H7 (cell line): ENCODE data around the gene HMGB3. TPM values are rescaled to one million over a fixed set of nuclear protein-coding genes. Genes with fewer than 3 reads are reported as not detected.
"Not testable (repeated sequence)": the region's sequence is repeated elsewhere in the genome, so short reads cannot be mapped to it uniquely, and the experiment has no call there.

Experiments used
- DNase-seq: peaks from one replicate; pipeline ENCODE4 v3.0.0; 2012
- H3K27me3 ChIP-seq: 2 replicates; pipeline ENCODE4 v1.6.0; 2011; ENCODE audit warnings: mild to moderate bottlenecking, low read length; ENCODE audit not compliant: control insufficient read depth, insufficient read depth
- H3K36me3 ChIP-seq: replicated peaks from 2 replicates; pipeline ENCODE4 v1.5.1; 2011; ENCODE audit warnings: low read length; ENCODE audit not compliant: control insufficient read depth, insufficient read depth
- H3K4me3 ChIP-seq: 2 replicates; pipeline ENCODE4 v1.5.1; 2011; ENCODE audit warnings: low read depth, mild to moderate bottlenecking, control low read depth, low read length, moderate library complexity; ENCODE audit not compliant: insufficient read depth
- total RNA-seq: library from RNA; depleted of rRNA; stranded (reverse); fragments of >200 nt; shearing (Covaris generic); gene quantifications from 2 replicates; pipeline ENCODE4 v1.2.3, GENCODE V29; 2014; rRNA removed

Gene HMGB3
- total RNA-seq, result 304 and 306 TPM in 2 replicates

DNA sequence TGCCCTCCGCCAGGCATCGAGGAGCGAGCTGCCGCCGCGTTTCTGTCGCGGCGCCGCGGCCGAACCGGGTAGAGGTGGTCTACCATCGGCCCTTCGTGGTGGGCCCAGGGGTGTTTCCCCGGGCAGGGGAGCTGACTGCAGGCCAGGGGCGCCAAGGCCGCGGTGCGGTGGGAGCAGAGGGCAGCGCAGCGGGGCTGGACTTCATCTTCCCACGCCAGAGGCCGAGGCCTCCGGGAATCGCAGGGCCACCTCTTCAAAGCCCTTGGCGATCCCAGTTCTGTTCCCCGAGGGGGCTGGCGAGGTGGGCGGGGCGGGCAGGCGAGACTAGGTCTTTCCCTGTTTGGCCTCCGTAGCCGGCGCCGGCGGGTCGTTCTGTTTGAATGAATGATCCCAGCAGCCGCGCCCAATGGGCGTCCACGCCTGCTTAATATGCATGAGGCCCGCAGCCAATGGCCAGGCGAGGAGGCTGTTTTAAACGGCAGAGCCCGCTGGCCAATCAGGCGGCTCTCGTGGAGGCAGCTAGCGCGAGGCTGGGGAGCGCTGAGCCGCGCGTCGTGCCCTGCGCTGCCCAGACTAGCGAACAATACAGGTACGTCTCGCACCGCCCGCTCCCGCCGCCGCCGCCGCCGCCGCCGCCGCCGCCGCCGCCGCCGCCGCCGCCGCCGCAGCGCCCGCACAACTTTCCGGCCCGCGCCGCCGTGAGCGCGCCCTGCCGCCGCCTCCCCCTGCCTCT lies at the start of gene HMGB3:
TSS of gene HMGB3 (plus strand) at position 548 of the 733 bp plus-strand sequence. CDS start 2,265 bp downstream, outside the sequence.
- Histone ChIP-seq H3K27me3 (peaks cover 2% of the 10 kb centered on the region), H3K4me3 (peak within 1 kb of the TSS; percentile 80), H3K36me3 (peaks cover 15% of the 10 kb centered on the region)
- DNase-seq, result peak; percentile 98

DNA sequence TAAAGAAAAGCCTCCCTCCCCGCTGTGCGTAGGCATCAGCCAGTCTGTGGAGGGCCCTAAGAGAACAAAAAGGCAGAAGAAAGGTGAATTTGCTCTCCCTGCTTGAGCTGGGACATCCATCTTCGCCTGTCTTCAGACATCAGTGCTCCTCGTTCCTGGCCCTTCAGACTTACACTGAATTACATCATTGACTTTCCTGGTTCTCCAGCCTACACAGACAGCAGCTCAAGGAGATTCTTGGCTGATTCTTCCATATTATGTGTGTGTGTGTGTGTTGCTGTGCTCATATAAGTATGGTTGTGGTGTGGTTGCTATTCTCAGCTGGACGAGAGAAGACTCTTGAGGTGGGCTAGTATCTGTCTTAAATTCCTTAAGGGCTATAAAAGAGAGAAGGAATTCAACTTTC lies 49.2 kb upstream of the HMGB3 start:
- Histone ChIP-seq H3K4me3 (no peak overlapping the region), H3K27me3 (no peaks in the 10 kb centered on the region), H3K36me3 (no peaks in the 10 kb centered on the region)
- DNase-seq, result no peak

DNA sequence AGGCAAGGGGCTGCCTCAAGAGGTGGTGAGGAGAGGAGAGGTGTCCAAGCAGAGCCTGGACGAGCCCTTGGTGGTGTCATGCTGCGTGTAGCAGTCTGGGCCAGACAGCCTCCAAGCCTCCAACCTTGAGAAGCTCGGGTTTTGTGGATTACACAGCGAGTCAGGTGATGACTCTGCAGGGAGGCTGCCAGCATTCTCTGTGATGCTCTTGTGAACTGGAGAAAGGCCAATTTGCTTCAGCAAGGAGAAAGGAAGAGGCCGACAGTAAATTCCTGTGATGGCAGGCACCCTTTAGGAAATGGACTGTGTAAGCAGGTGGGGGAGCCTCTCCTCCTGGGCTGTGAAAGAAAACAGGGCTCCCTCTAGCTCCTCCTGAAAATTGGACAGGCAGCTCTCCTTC lies 48.7 kb upstream of the HMGB3 start:
- Histone ChIP-seq H3K4me3 (no peak overlapping the region), H3K36me3 (no peaks in the 10 kb centered on the region), H3K27me3 (no peaks in the 10 kb centered on the region)
- DNase-seq, result no peak

DNA sequence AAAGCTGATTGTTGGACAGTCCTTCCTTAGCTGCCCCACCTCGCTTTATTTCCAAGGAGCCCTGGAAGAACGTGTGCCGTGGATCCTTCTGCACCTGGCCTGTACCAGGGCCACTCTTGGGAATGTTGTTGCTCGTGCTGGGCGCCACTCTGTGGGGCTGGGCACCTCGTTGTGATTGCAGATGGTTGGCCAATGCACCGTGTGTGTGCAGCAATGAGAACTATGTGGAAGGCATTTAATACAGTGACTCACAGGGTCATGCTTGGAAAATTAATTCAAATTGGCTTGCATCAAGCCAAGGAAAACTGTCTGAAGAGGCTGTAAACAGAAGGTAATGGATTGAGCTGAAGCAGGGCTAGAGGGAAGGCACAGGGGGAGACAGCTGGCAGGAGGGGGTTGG lies 47.7 kb upstream of the HMGB3 start:
- H3K36me3 ChIP-seq, result no peaks in the 10 kb centered on the region
- no peak overlapping the region for H3K4me3 ChIP-seq
- DNase-seq, result no peak
- H3K27me3 ChIP-seq, result no peaks in the 10 kb centered on the region

DNA sequence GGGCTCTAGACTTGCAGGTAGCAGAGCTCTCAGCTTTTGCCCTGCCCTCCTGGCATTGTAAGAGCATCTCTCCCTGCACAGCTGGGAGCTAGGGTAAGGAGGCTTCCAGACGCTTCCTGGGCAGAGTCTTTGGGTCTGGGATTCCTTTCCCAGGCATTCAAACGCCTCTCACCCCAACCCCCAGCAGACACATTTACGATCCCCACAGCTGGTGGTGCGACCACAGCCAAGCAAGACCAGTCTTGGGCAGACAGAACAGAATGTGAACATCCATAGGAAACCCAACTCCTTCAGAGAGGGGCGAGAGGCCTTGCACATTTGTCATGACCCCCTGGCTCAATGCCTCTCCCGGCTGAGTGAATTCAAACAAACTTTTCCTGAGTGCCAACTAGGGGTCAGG lies 46.6 kb upstream of the HMGB3 start:
- Histone ChIP-seq H3K4me3 (no peak overlapping the region), H3K27me3 (no peaks in the 10 kb centered on the region), H3K36me3 (no peaks in the 10 kb centered on the region)
- DNase-seq, result no peak

DNA sequence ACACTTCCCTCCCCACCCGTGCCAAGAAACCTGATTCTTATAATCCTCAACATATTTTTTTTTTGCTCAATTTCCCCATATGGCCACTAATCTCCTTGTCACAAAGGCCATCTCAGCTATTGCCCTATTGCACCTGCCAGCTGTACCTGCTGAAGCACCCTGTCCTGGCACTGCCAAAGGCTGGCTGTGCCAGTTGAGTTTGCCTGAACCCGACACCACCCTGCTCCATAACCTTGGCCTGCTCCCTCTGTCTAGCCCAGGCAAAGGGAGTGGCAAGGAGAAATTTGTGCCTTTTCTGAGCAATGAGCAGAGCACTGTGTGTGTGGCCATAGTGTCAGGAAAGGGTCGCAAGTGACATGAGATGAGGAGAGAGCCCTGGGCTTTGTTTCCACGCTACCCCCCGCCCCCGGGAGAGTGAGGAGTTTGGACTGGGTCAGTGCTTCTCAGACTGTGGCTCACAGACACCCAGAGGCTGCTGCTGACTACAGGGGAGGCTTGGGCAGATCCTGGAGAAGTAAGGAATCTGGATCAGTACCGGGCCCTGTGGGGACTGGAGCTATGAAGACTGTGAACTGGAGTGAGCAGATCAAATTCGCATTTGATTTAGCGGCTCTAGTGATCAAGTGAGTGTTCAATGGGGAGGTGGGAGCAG lies 42.2 kb upstream of the HMGB3 start:
- peaks cover 1% of the 10 kb centered on the region; the same call in 1 of the 2 replicates for H3K27me3 ChIP-seq
- H3K4me3 ChIP-seq, result no peak overlapping the region
- DNase-seq, result no peak
- H3K36me3 ChIP-seq, result no peaks in the 10 kb centered on the region

DNA sequence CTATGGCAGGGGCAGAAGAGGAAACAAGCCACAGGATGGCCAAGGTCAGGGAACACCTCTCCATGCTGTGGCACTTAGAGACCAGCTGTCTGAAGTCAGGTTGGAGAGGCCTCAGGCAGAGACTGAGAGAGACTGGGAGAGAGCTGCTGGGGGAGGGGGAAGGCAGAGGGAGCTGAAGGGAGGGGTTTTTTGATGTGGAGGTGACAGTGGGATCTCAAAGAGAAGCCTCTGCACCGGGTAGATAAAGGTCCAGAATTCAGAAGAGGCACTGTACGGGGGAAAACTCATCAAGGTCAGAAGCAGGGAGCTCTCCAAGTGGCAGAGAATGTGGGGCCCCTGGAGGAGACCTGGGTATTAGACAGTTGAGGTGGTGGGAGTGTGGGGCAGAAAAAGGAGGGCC lies 41.6 kb upstream of the HMGB3 start:
- Histone ChIP-seq H3K4me3 (no peak overlapping the region), H3K27me3 (peaks cover 1% of the 10 kb centered on the region; the same call in 1 of the 2 replicates), H3K36me3 (no peaks in the 10 kb centered on the region)
- DNase-seq, result no peak

DNA sequence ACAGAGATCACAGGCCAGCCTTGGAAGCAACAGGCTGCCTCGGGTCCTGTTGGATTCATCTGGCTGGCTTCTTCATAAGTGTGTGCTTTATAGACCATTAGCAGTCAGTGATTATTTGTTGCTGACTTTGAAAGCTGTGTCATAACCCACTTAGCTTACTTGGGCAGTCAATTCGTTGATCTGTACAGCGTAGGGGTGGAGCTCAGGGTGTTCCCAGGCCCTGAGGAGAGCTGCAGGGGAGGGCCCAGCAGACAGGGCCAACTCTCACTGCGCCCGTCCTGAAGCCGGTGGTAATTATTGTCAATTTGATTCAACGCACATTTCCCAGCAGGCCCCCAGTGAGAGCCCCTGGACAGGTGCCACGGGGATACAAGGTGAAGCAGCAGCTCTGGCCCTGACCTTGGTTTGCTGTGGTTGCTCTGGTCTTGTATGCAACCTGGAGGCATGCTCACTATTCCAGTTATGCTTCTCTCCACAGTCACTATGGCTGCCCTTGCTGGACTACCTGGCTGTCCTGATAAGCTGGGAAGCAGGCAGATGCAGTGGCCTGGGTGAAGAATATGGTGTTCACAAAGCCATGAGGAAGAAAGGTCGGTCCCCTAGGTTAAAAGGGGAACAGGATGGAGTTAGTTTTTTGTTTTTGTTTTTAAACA lies 40.1 kb upstream of the HMGB3 start:
- Histone ChIP-seq H3K27me3 (peaks cover 1% of the 10 kb centered on the region; the same call in 1 of the 2 replicates), H3K4me3 (no peak overlapping the region), H3K36me3 (no peaks in the 10 kb centered on the region)
- no peak for DNase-seq

DNA sequence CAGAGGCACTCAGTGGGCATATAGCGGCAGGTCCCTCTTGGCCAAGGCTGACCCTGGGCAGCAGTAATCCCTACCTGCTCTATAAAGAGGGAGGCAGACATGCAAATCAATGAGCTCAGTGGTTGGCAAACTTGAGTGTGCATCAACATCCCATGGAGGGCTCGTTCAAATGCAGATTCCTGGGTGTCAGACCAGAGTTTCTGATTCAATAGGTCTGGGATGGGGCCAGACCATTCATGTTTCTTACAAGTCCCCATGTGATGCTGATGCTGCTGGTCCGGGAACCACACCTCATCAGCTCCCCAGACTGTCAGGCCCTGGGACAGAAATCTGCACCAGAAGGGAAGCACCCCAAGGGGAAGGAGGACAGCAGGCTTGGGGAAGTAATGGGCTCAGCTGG lies 38.9 kb upstream of the HMGB3 start:
- no peak for DNase-seq
- Histone ChIP-seq H3K4me3 (no peak overlapping the region), H3K36me3 (no peaks in the 10 kb centered on the region)

DNA sequence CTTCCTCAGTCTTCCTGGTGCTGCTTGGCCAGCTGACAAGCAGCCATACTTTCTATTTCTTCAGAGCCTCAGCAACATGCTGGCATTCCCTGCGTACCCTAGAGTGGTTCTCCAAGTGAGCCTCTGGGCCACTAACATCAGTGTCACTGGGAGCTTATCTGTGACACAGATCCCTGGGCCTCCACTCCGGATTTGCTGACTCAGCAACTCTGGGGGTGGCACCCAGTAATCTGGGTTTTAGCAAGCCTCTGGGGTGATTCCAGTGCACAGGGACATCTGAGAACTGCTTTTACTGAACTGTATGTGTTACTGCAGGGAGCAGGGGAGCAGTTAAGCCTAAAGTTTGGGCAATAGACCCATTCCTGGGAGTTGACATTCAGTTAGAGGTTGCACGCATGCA lies 28.2 kb upstream of the HMGB3 start:
- DNase-seq, result no peak

More for the DNA sequence above, 38.9 kb upstream of the HMGB3 start:
- peaks cover 1% of the 10 kb centered on the region; the same call in 1 of the 2 replicates for H3K27me3 ChIP-seq

DNA sequence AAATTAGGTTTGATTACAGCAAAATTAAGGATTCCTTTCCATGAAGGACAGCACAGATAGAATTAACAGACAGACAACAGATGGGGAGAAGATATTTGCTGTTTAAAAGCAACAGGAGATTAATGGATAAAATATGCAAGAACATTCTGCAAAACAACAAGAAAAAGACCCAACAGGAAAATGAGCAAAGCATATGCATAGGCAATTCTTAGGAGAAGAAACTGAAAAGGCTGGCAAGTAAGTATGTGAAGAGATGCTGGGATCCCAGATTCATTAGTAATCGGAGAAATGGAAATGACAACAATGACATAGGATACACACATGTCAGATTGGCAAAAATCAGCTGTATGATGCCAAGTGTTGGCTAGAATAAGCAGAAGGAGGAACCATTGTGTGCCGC lies 27.5 kb upstream of the HMGB3 start:
- Histone ChIP-seq H3K27me3 (no peaks in the 10 kb centered on the region), H3K36me3 (no peaks in the 10 kb centered on the region), H3K4me3 (no peak overlapping the region)
- no peak for DNase-seq

More for the DNA sequence above, 28.2 kb upstream of the HMGB3 start:
- Histone ChIP-seq H3K27me3 (no peaks in the 10 kb centered on the region), H3K4me3 (no peak overlapping the region), H3K36me3 (no peaks in the 10 kb centered on the region)

DNA sequence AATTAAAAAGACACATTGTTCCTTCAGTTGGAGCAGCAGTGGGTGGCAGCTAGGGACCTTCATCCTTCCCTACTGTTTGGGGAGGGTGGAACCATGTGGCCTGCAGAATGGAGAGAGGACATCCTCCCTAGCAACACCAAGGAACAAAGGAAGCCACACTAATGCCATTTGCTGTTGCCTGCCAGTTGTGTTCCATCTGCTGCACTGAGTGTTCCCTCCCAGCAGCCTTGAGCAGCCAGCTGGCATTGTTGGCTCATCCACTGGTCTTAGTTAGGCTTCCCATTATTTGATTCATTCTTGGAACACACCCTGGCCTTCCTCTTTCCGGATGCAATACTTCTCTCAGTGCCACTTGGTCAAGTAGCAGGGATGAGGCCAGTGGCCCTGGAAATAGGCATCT lies 25.0 kb upstream of the HMGB3 start:
- DNase-seq, result no peak
- H3K27me3 ChIP-seq, result no peaks in the 10 kb centered on the region
- H3K4me3 ChIP-seq, result no peak overlapping the region
- H3K36me3 ChIP-seq, result no peaks in the 10 kb centered on the region

DNA sequence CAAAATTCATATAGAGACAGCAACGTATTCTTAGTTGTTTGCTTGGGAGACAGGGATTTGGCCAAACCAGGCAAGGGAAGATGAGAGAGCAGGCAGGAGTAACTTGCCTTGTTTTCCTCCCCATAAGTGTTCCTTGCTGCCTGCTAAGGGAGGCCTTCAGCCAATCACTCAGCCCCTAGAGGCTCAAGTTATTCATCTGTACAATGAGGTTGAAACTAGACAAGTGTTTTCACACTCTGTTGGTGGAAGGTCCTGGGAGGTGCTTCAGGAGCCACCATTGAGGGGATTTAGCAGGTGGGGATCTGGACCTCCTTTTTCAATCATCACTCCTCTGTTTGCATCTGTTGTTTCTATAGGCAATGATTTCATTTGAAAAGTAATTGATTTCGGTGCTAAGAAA lies 23.6 kb upstream of the HMGB3 start:
- H3K27me3 ChIP-seq, result no peaks in the 10 kb centered on the region
- no peak overlapping the region for H3K4me3 ChIP-seq
- DNase-seq, result no peak
- H3K36me3 ChIP-seq, result no peaks in the 10 kb centered on the region

DNA sequence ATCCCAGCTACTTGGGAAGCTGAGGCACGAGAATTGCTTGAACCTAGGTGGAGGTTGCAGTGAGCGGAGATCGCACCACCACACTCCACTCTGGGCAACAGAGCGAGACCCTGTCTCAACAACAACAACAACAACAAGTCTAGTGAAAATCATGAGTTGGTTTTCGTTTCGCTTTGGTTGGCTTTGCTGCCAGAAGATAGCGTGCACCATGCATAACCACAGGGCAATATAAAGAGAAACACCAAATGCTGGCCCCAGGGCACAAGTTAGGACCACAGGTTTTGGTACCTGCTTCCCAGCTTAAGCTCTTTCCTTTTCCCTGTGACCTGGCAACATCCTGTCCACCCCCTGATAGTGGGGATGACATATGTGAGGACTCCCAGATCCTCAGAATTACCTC lies 21.5 kb upstream of the HMGB3 start:
- H3K4me3 ChIP-seq, result no peak overlapping the region
- no peaks in the 10 kb centered on the region for H3K36me3 ChIP-seq
- H3K27me3 ChIP-seq, result no peaks in the 10 kb centered on the region
- DNase-seq, result no peak

DNA sequence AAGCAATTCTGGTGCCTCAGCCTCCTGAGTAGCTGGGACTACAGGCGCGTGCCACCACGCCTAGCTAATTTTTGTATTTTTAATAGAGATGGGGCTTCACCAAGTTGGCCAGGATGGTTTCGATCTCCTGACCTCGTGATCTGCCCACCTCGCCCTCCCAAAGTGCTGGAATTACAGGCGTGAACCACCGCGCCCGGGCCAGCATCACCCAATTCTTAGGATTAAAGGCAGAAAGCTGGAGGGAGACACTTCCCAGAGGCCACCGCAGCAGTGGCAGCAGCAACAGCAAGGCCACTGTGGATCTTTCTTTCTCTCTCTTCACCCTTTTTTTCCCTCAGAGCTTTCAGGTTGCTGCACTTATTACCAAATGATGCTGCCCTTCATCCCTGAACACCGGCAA lies 18.7 kb upstream of the HMGB3 start:
- not testable (repeated sequence) for H3K27me3 ChIP-seq, H3K36me3 ChIP-seq, H3K4me3 ChIP-seq, DNase-seq
